GM13977 (cell line): ENCODE data around the gene NLRP3.
A peak's percentile ranks its signal among the peaks of the same experiment; 100 is the strongest.

ENCODE experiments used
- DNase-seq: peaks from one replicate; pipeline ENCODE4 v3.0.0; 2012; ENCODE audit warnings: low spot score
- CTCF ChIP-seq: IDR thresholded peaks from 2 replicates; pipeline ENCODE4 v1.5.1; 2012; ENCODE audit warnings: mild to moderate bottlenecking, control low read depth; ENCODE audit not compliant: insufficient read depth; ENCODE audit errors: extremely low read depth, missing control alignments
- in situ Hi-C: fragments of 300-500 bp; cut with MboI; formaldehyde crosslinking; loops from one replicate; pipeline ENCODE4 v1.12.0; 2022; ENCODE audit warnings: low sequenced_read_pairs, low pct_unique_long_range_greater_than_20kb, mixed read lengths, inconsistent platforms; ENCODE audit not compliant: unreplicated experiment

NLRP3 gene

DNA sequence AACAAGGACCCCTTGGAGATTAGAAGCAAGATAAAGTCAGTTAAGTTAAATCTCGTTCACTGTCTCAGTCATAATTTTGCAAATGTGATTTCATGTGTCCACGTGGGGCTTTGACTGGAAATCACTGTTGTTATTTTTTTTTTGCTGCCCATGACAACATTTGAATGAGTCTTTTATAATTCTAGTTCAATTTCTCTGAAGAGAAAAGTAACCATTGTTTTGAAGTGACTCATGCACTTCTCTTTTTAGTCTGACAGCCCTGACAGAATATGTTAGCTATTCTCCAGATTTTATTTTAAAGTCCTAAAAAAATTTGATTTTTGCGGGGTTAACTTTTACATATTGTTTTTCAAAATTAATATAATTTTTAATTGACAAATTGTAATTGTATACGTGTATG, 30.7 kb upstream of the NLRP3 start:
- TF ChIP-seq CTCF: no peak
- in situ Hi-C loops: loop anchor here (10.0 kb wide), 1 partner anchor 110 kb away; no protein-coding TSS in a partner anchor
- no peak for DNase-seq

GRCh38 chr1:247386217-247386616, 29.8 kb upstream of the NLRP3 start:
- DNase-seq: no peak
- no peak for TF ChIP-seq CTCF
- in situ Hi-C loops: loop anchor here (10.0 kb wide), 1 partner anchor 109 kb away; no protein-coding TSS in a partner anchor

GRCh38 chr1:247386687-247387086, 29.3 kb upstream of the NLRP3 start:
- DNase-seq: no peak
- TF ChIP-seq CTCF: no peak
- in situ Hi-C loops: loop anchor here (10.0 kb wide), 1 partner anchor 108 kb away; no protein-coding TSS in a partner anchor

DNA sequence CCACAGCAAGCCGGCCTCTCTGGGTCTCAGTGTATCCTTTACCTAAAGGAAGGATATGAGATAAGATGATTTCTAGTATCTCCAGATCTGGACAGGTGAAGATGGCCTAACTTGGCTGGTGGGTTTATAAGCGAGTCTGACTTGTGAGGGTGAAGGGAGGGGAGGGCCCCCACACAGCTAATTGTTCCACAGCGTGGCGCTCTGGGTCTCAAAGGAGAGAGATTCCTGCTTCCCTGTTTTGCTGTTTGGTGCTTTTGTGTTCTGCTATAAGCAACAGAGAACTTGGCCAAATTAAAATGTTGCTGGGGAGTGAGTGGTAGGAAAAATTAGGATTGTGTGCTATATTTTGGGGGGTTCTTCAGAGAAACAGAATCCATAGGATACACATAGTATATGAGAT, 28.9 kb upstream of the NLRP3 start:
- TF ChIP-seq CTCF: no peak
- in situ Hi-C loops: loop anchor here (10.0 kb wide), 1 partner anchor 108 kb away; no protein-coding TSS in a partner anchor
- DNase-seq: no peak

- in situ Hi-C loops: loop anchor here (10.0 kb wide), 1 partner anchor 107 kb away; no protein-coding TSS in a partner anchor
These were observed 28.4 kb upstream of the NLRP3 start for GRCh38 chr1:247387565-247387964.

GRCh38 chr1:247390116-247390791, 25.7 kb upstream of the NLRP3 start:
- in situ Hi-C loops: no loop called here
- TF ChIP-seq CTCF: peak; percentile 81
- peak; percentile 85 for DNase-seq

More at GRCh38 chr1:247387565-247387964, 28.4 kb upstream of the NLRP3 start:
- TF ChIP-seq CTCF: no peak
- DNase-seq: no peak
